A549 (cell line): ENCODE measurements around the gene PRUNE2. TPM values are rescaled to one million over a fixed set of nuclear protein-coding genes. Genes with fewer than 3 reads are reported as not detected.

Experiments
- ATAC-seq, 2 experiments: fragments of 200-7000 bp in 1 of 2; fragments of >200 bp in 1 of 2; cut with Nextera tagmentation in 1 of 2; cut with Tn5 transposase in 1 of 2; 3 replicates each; pipeline versions ENCODE4 v1.8.0 to v1.9.1; 2018 to 2020; ENCODE audit warnings: mild to moderate bottlenecking in 1 of 2, moderate library complexity in 1 of 2
- CTCF ChIA-PET: fragments of 300-600 bp; sonication (Branson Sonifier 250); formaldehyde crosslinking; extraction: SDS; loops from one replicate; lab custom pipeline; 2021; ENCODE audit warnings: antibody characterized with exemption, inconsistent platforms; lab: Yijun Ruan, JAX
- POLR2A ChIA-PET: fragments of 350-600 bp; formaldehyde crosslinking; extraction: SDS; loops from one replicate; lab custom pipeline; 2021; ENCODE audit warnings: antibody characterized with exemption, inconsistent platforms; lab: Yijun Ruan, JAX
- DNase-seq, 2 experiments: peaks; one replicate each; pipeline versions ENCODE4 v3.0.0 to v3.0.0-alpha.2; 2011 to 2016; ENCODE audit warnings: low read depth in 1 of 2, low spot score in 1 of 2
- FAIRE-seq: peaks from 2 replicates; lab custom pipeline; 2011; peaks lifted over from hg19 to GRCh38; lab: Jason Lieb, UNC
- H3K27ac ChIP-seq, 2 experiments: fragments of >200 bp; sonication (Bioruptor Twin); formaldehyde crosslinking; 3 replicates each; pipeline ENCODE4 v1.5.1; 2016 to 2017
- H3K4me1 ChIP-seq: fragments of >200 bp; sonication (Bioruptor Twin); formaldehyde crosslinking; 3 replicates; pipeline ENCODE4 v1.6.1; 2016
- H3K4me2 ChIP-seq: fragments of >200 bp; sonication (Bioruptor Twin); formaldehyde crosslinking; 3 replicates; pipeline ENCODE4 v1.6.1; 2016
- H3K4me3 ChIP-seq: fragments of >200 bp; sonication (Bioruptor Twin); formaldehyde crosslinking; 3 replicates; pipeline ENCODE4 v1.5.1; 2016
- H3K9me3 ChIP-seq: fragments of >200 bp; sonication (Bioruptor Twin); formaldehyde crosslinking; 3 replicates; pipeline ENCODE4 v1.6.1; 2016
- ATOH8 ChIP-seq: fragments of 250-450 bp; sonication (Bioruptor Pico); IDR thresholded peaks from 2 replicates; pipeline ENCODE4 v1.5.0; 2020; ENCODE audit warnings: low read depth, mild to moderate bottlenecking, moderate library complexity
- BHLHE40 ChIP-seq: IDR thresholded peaks from 2 replicates; pipeline ENCODE4 v1.6.1; 2012; ENCODE audit warnings: low read depth, low read length, inconsistent platforms
- CBX2 ChIP-seq: fragments of 200-600 bp; sonication (generic); IDR thresholded peaks from 2 replicates; pipeline ENCODE4 v1.6.1; 2016; ENCODE audit warnings: low read depth, mild to moderate bottlenecking, borderline replicate concordance
- EHMT2 ChIP-seq: fragments of 200-600 bp; sonication (generic); IDR thresholded peaks from 2 replicates; pipeline ENCODE4 v1.6.1; 2016; ENCODE audit warnings: antibody characterized with exemption, low read depth, mild to moderate bottlenecking, moderate library complexity
- ELK1 ChIP-seq: fragments of 150-350 bp; IDR thresholded peaks from 2 replicates; pipeline ENCODE4 v1.6.1; 2014; ENCODE audit warnings: low read depth, mild to moderate bottlenecking, low read length
- EP300 ChIP-seq, 2 experiments: fragments of >200 bp; sonication (Bioruptor Twin); formaldehyde crosslinking; IDR thresholded peaks; 2 replicates in 1 of 2; 3 replicates in 1 of 2; pipeline ENCODE4 v1.6.1; 2016 to 2017
- ESRRA ChIP-seq: fragments of 150-350 bp; IDR thresholded peaks from 2 replicates; pipeline ENCODE4 v1.6.1; 2014; ENCODE audit warnings: mild to moderate bottlenecking, low read length, borderline replicate concordance
- HDAC2 ChIP-seq: fragments of 200-600 bp; sonication (generic); IDR thresholded peaks from 2 replicates; pipeline ENCODE4 v1.6.1; 2016
- HOXA7 ChIP-seq: fragments of 250-450 bp; sonication (Bioruptor Pico); IDR thresholded peaks from 2 replicates; pipeline ENCODE4 v1.5.0; 2020; ENCODE audit warnings: mild to moderate bottlenecking, moderate library complexity
- HOXB13 ChIP-seq: fragments of 250-450 bp; sonication (Bioruptor Pico); IDR thresholded peaks from 2 replicates; pipeline ENCODE4 v1.5.0; 2020; ENCODE audit warnings: low read depth, mild to moderate bottlenecking, moderate library complexity
- HOXB5 ChIP-seq: fragments of 250-450 bp; sonication (Bioruptor Pico); IDR thresholded peaks from 2 replicates; pipeline ENCODE4 v1.5.0; 2020; ENCODE audit warnings: mild to moderate bottlenecking, moderate library complexity
- JUN ChIP-seq, 2 experiments: fragments of >200 bp; sonication (Bioruptor Twin); formaldehyde crosslinking; IDR thresholded peaks; 2 replicates in 1 of 2; 3 replicates in 1 of 2; pipeline ENCODE4 v1.6.1; 2016 to 2017
- JUNB ChIP-seq: fragments of >200 bp; sonication (Bioruptor Twin); formaldehyde crosslinking; IDR thresholded peaks from 2 replicates; pipeline ENCODE4 v1.6.1; 2016
- MAFK ChIP-seq: fragments of 450-650 bp; IDR thresholded peaks from 2 replicates; pipeline ENCODE4 v1.6.1; 2014; ENCODE audit not compliant: partially characterized antibody
- MAZ ChIP-seq: fragments of 150-350 bp; IDR thresholded peaks from 2 replicates; pipeline ENCODE4 v1.6.1; 2014; ENCODE audit warnings: antibody characterized with exemption, low read depth, low read length, borderline replicate concordance
- MYC ChIP-seq: IDR thresholded peaks from 2 replicates; pipeline ENCODE4 v1.6.1; 2012; ENCODE audit warnings: mild to moderate bottlenecking, inconsistent platforms, low read length, improper control_type of control experiment, borderline replicate concordance
- NFE2L2 ChIP-seq: fragments of 150-350 bp; conservative IDR thresholded peaks from 2 replicates; pipeline ENCODE4 v1.6.1; 2014; ENCODE audit warnings: low read length
- NR3C1 ChIP-seq: fragments of >200 bp; sonication (Bioruptor Twin); formaldehyde crosslinking; IDR thresholded peaks from 3 replicates; pipeline ENCODE4 v1.6.1; 2017
- PBX3 ChIP-seq: IDR thresholded peaks from 2 replicates; pipeline ENCODE4 v1.6.1; 2012
- PHF8 ChIP-seq: fragments of 200-600 bp; sonication (generic); IDR thresholded peaks from 2 replicates; pipeline ENCODE4 v1.6.1; 2016; ENCODE audit warnings: low read depth, mild to moderate bottlenecking, antibody characterized with exemption, moderate library complexity, borderline replicate concordance
- RARB ChIP-seq: fragments of 250-450 bp; sonication (Bioruptor Pico); IDR thresholded peaks from 2 replicates; pipeline ENCODE4 v1.8.0; 2021; ENCODE audit warnings: mild to moderate bottlenecking, moderate library complexity
- RCOR1 ChIP-seq: fragments of 150-350 bp; IDR thresholded peaks from 2 replicates; pipeline ENCODE4 v1.6.1; 2014; ENCODE audit warnings: antibody characterized with exemption, low read length, low read depth
- RFX5 ChIP-seq: fragments of 450-650 bp; IDR thresholded peaks from 2 replicates; pipeline ENCODE4 v1.7.1; 2014; ENCODE audit warnings: antibody characterized with exemption, mild to moderate bottlenecking, moderate library complexity
- ZC3H11A ChIP-seq: fragments of 450-650 bp; IDR thresholded peaks from 2 replicates; pipeline ENCODE4 v1.6.1; 2014; ENCODE audit warnings: antibody characterized with exemption, mild to moderate bottlenecking
- whole genome bisulfite sequencing: methylation state at CpG from one replicate; pipeline ENCODE4 v1.1.6; 2017; ENCODE audit errors: missing lambda C conversion rate; 5-methylcytosine and 5-hydroxymethylcytosine counted together
- polyA plus RNA-seq, 4 experiments: library from polyadenylated mRNA; depleted of rRNA in 3 of 4; stranded (reverse); fragments of >200 nt; fragmentation: RNase III in 1 of 4; extraction: RNeasy Plus Mini Kit Qiagen cat#74134 plus additional on column Dnase treatment in 1 of 4; gene quantifications; 2 replicates in 3 of 4; 3 replicates in 1 of 4; pipeline ENCODE4 v1.2.3, GENCODE V29; 2011 to 2017
- TF ChIP-seq, protein P1 (sequence below): fragments of >200 bp; sonication (Bioruptor Twin); formaldehyde crosslinking; IDR thresholded peaks from 2 replicates; pipeline ENCODE4 v1.6.1; 2016
- TF ChIP-seq, protein P2 (sequence below): fragments of 200-600 bp; sonication (generic); IDR thresholded peaks from 2 replicates; pipeline ENCODE4 v1.6.1; 2016; ENCODE audit warnings: antibody characterized with exemption, mild to moderate bottlenecking, moderate library complexity

PRUNE2 gene
- polyA plus RNA-seq, 2 of the 4 experiments (the other 2 are of a cell fraction), result 0.04 TPM; not detected in 1

GRCh38 chr9:76926846-76927245, 20.9 kb upstream of the PRUNE2 start:
- DNase-seq (no peak), ATAC-seq (no peak), FAIRE-seq (no peak)
- POLR2A ChIA-PET, result no interaction called here
- TF ChIP-seq JUN (IDR thresholded peaks at IDR 0.05) (no peak), MAFK (no peak), HOXA7 (CRISPR knock-in tag) (no peak), JUNB (no peak), RFX5 (no peak), EP300 (IDR thresholded peaks at IDR 0.05) (no peak), ZC3H11A (no peak)
- H3K4me3 ChIP-seq, result no peak overlapping the region
- peaks cover 10% of the 10 kb centered on the region; the same call in 2 of the 3 replicates for H3K9me3 ChIP-seq
- H3K27ac ChIP-seq, result no peak overlapping the region
- CTCF ChIA-PET, result interaction anchor here (1.4 to 1.5 kb wide), 2 partner anchors 22 to 171 kb away, joined by 3 to 4 read pairs; no protein-coding TSS in a partner anchor
- 59% methylated on average over 6 of the region's 6 CpGs for WGBS
- no peaks in the 10 kb centered on the region for H3K4me1 ChIP-seq
- no peak overlapping the region for H3K4me2 ChIP-seq

- no peak overlapping the region for H3K27ac ChIP-seq
- ChIA-PET CTCF (interaction anchor here (0.6 to 1.5 kb wide), 2 partner anchors 23 to 161 kb away, joined by 4 to 5 read pairs; no protein-coding TSS in a partner anchor), POLR2A (no interaction called here)
- no peak overlapping the region for H3K4me2 ChIP-seq
- H3K4me1 ChIP-seq, result no peaks in the 10 kb centered on the region
- 33% methylated on average over 4 of the region's 4 CpGs for WGBS
- no peak for ATAC-seq
- TF ChIP-seq NFE2L2, result no peak
- no peak for TF ChIP-seq MYC
- TF ChIP-seq ELK1, result no peak
- no peak for TF ChIP-seq HOXB5 (CRISPR knock-in tag)
- no peak for TF ChIP-seq EHMT2
- H3K4me3 ChIP-seq, result no peak overlapping the region
- peaks cover 10% of the 10 kb centered on the region; the same call in 2 of the 3 replicates for H3K9me3 ChIP-seq
- no peak for DNase-seq
- FAIRE-seq, result no peak
Measured at GRCh38 chr9:76926324-76926741, 20.4 kb upstream of the PRUNE2 start.

DNA sequence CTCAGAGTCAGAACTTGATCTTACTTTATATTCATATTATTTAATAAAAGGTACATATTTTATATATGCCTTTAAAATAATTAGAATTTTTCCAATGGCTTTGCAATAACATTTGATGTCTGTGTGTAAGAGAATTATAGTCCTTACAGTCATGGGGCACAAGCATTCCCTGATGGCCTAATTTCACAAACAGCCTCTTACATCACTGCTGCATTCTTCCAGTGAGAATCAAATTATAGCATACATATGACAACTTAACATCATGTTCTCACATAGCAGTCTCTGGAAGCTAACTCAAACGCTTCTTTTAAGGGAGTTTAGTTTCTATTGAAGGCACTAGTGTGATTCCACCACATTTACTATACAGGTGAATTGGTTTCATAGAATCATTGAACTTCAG, 15.3 kb upstream of the PRUNE2 start:
- Histone ChIP-seq H3K4me2 (no peak overlapping the region), H3K9me3 (peaks cover 12% of the 10 kb centered on the region; the same call in 2 of the 3 replicates), H3K4me3 (no peak overlapping the region), H3K4me1 (no peaks in the 10 kb centered on the region), H3K27ac (no peak overlapping the region)
- DNase-seq, result no peak
- TF ChIP-seq NR3C1 (no peak), HOXA7 (CRISPR knock-in tag) (no peak), MAZ (no peak)
- ChIA-PET POLR2A (no interaction called here), CTCF (interaction anchor here (1.1 kb wide), 1 partner anchor 111 kb away, joined by 3 read pairs; no protein-coding TSS in a partner anchor)
- no peak for FAIRE-seq
- ATAC-seq, result no peak
- WGBS, result 0% methylated on average over 1 of the region's 1 CpG

DNA sequence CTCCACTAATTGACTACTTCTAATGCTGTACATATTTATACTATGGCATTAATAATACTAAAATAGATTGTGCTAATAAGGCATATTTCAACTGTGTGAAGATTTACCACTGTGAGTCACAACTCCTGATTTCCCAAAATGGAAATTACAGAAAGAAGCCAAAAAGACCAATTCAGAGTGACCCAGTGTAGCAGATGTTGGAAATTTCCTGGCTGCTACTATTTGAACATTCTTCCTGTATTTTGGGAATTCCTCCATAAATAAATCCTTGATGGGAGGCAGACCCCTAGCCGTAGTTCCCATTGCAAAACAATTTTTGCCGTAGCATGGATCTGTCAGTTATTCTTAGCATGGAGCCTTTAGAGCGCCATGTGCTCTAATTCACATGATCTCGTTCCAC, 11.4 kb upstream of the PRUNE2 start:
- CTCF ChIA-PET, result no interaction called here
- WGBS, result 60% methylated on average over 4 of the region's 4 CpGs
- H3K9me3 ChIP-seq, result peaks cover 2% of the 10 kb centered on the region; the same call in 1 of the 3 replicates
- no peak overlapping the region for H3K4me2 ChIP-seq
- no peaks in the 10 kb centered on the region for H3K4me1 ChIP-seq
- H3K4me3 ChIP-seq, result no peak overlapping the region
- H3K27ac ChIP-seq, result no peak overlapping the region
- ATAC-seq, result no peak
- POLR2A ChIA-PET, result no interaction called here
- FAIRE-seq, result no peak
- DNase-seq, result no peak
- TF ChIP-seq, protein P1, sequence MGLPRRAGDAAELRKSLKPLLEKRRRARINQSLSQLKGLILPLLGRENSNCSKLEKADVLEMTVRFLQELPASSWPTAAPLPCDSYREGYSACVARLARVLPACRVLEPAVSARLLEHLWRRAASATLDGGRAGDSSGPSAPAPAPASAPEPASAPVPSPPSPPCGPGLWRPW, result no peak
- no peak for TF ChIP-seq RCOR1
- TF ChIP-seq RARB, result no peak
- no peak for TF ChIP-seq CBX2
- no peak for TF ChIP-seq ATOH8 (CRISPR knock-in tag)
- TF ChIP-seq, protein P2, sequence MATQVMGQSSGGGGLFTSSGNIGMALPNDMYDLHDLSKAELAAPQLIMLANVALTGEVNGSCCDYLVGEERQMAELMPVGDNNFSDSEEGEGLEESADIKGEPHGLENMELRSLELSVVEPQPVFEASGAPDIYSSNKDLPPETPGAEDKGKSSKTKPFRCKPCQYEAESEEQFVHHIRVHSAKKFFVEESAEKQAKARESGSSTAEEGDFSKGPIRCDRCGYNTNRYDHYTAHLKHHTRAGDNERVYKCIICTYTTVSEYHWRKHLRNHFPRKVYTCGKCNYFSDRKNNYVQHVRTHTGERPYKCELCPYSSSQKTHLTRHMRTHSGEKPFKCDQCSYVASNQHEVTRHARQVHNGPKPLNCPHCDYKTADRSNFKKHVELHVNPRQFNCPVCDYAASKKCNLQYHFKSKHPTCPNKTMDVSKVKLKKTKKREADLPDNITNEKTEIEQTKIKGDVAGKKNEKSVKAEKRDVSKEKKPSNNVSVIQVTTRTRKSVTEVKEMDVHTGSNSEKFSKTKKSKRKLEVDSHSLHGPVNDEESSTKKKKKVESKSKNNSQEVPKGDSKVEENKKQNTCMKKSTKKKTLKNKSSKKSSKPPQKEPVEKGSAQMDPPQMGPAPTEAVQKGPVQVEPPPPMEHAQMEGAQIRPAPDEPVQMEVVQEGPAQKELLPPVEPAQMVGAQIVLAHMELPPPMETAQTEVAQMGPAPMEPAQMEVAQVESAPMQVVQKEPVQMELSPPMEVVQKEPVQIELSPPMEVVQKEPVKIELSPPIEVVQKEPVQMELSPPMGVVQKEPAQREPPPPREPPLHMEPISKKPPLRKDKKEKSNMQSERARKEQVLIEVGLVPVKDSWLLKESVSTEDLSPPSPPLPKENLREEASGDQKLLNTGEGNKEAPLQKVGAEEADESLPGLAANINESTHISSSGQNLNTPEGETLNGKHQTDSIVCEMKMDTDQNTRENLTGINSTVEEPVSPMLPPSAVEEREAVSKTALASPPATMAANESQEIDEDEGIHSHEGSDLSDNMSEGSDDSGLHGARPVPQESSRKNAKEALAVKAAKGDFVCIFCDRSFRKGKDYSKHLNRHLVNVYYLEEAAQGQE, result no peak
- no peak for TF ChIP-seq ESRRA
- TF ChIP-seq HOXB13 (CRISPR knock-in tag), result no peak
- TF ChIP-seq PBX3, result no peak
- no peak for TF ChIP-seq BHLHE40
- TF ChIP-seq HDAC2, result no peak
- TF ChIP-seq PHF8, result no peak
- no peak for TF ChIP-seq HOXA7 (CRISPR knock-in tag)
